K562 (cell line): ENCODE data around the gene CST4. TPM values are rescaled to one million over a fixed set of nuclear protein-coding genes. Genes with fewer than 3 reads are reported as not detected.

Source experiments
- ARID3B ChIP-seq: fragments of 250-450 bp; sonication (Bioruptor Pico); IDR thresholded peaks from 2 replicates; pipeline ENCODE4 v1.4.0; 2020; ENCODE audit warnings: borderline replicate concordance
- CREB3L1 ChIP-seq: fragments of 450-650 bp; IDR thresholded peaks from 2 replicates; pipeline ENCODE4 v1.6.1; 2014; ENCODE audit warnings: low read depth, mild to moderate bottlenecking, moderate library complexity, borderline replicate concordance
- FOXA3 ChIP-seq, 2 experiments: fragments of 450-650 bp in 1 of 2; sonication (generic) in 1 of 2; formaldehyde crosslinking; IDR thresholded peaks in 1 of 2; conservative IDR thresholded peaks in 1 of 2; 2 replicates each; pipeline versions ENCODE4 v1.4.0 to v1.8.0; 2020 to 2022; ENCODE audit warnings: mild to moderate bottlenecking in 2 of 2, missing genetic modification reagents in 1 of 2
- POLR3G ChIP-seq: IDR thresholded peaks from 2 replicates; pipeline ENCODE4 v1.6.1; 2011; ENCODE audit not compliant: insufficient read length, insufficient replicate concordance; ENCODE audit errors: extremely low read depth
- PREB ChIP-seq: sonication (generic); formaldehyde crosslinking; IDR thresholded peaks from 2 replicates; pipeline ENCODE4 v1.8.1; 2023; ENCODE audit warnings: mild to moderate bottlenecking, missing genetic modification reagents
- RBM15 ChIP-seq: fragments of 200-400 bp; formaldehyde crosslinking; IDR thresholded peaks from 2 replicates; pipeline ENCODE4 v1.6.1; 2018; ENCODE audit warnings: mild to moderate bottlenecking, low read length, moderate library complexity; ENCODE audit not compliant: insufficient read depth
- WHSC1 ChIP-seq: IDR thresholded peaks from one replicate; pipeline ENCODE4 v1.6.1; 2012; ENCODE audit warnings: low read length, control low read depth, inconsistent platforms
- ZBTB26 ChIP-seq: fragments of 450-650 bp; formaldehyde crosslinking; IDR thresholded peaks from 2 replicates; pipeline ENCODE4 v1.4.0; 2022; ENCODE audit warnings: missing genetic modification characterization
- ZNF551 ChIP-seq: fragments of 250-450 bp; sonication (Bioruptor Pico); IDR thresholded peaks from 2 replicates; pipeline ENCODE4 v1.5.0; 2021; ENCODE audit warnings: mild to moderate bottlenecking, moderate library complexity
- ZNF589 ChIP-seq: fragments of 200-800 bp; sonication (Bioruptor generic); IDR thresholded peaks from 2 replicates; pipeline ENCODE4 v1.6.1; 2016; ENCODE audit warnings: low read depth, missing genetic modification characterization, missing compliant biosample characterization
- polyA plus RNA-seq, 8 experiments: library from polyadenylated mRNA; depleted of rRNA in 4 of 8; stranded (reverse) in 5 of 8; unstranded in 3 of 8; fragments of >200 nt; fragmentation: Nextera tagmentation in 2 of 8; fragmentation: Illumina TruSeq in 1 of 8; extraction: Ambion mirVana in 2 of 8; extraction: Trizol in 1 of 8; gene quantifications; 2 replicates each; pipeline versions ENCODE4 v1.2.1 to v1.2.3, GENCODE V29; 2011 to 2014; ENCODE audit warnings: inconsistent platforms in 1 of 8, missing spikeins in 1 of 8
- total RNA-seq, 7 experiments: library from RNA; depleted of rRNA in 6 of 7; stranded (reverse); fragments of >200 nt in 6 of 7; fragmentation: Illumina TruSeq in 2 of 7; extraction: Trizol in 2 of 7; gene quantifications; 2 replicates each; pipeline versions ENCODE4 v1.2.1 to v1.2.3, GENCODE V29; 2011 to 2021; ENCODE audit warnings: low replicate concordance in 1 of 7

CST4 gene
- total and polyA plus RNA-seq, 9 of the 15 experiments (the other 6 are each of a cell fraction or from before 2014, with no cell fraction given): not detected

- no peak for TF ChIP-seq PREB
- TF ChIP-seq RBM15: no peak
- no peak for TF ChIP-seq FOXA3 (CRISPR knock-in tag; conservative IDR thresholded peaks at IDR 0.05 in 1 of 2, IDR thresholded peaks at IDR 0.05 in 1 of 2)
- TF ChIP-seq ARID3B: no peak
- TF ChIP-seq ZNF551 (CRISPR knock-in tag): no peak
- no peak for TF ChIP-seq POLR3G
- no peak for TF ChIP-seq WHSC1
- TF ChIP-seq ZNF589 (CRISPR knock-in tag): no peak
- TF ChIP-seq ZBTB26 (CRISPR knock-in tag): no peak
- TF ChIP-seq CREB3L1: no peak
Measured at GRCh38 chr20:23662276-23662870, 26.5 kb downstream of the CST4 start (continued).
